Hematopoietic multipotent progenitor cell treated with erythropoietin and hydrocortisone succinate and interleukin-3 and kit ligand, for 6 days (in vitro differentiated cells): ENCODE results near the gene MYH16.
"Not testable (repeated sequence)": the region's sequence is repeated elsewhere in the genome, so short reads cannot be mapped to it uniquely, and the experiment has no call there.

Source experiments
- DNase-seq: peaks from one replicate; pipeline ENCODE4 v3.0.0-alpha.2; 2015

MYH16 gene

GRCh38 chr7:99308461-99309074, 35.9 kb downstream of the MYH16 start:
- no peak for DNase-seq

GRCh38 chr7:99309111-99309510, 36.5 kb downstream of the MYH16 start:
- no peak for DNase-seq

GRCh38 chr7:99310004-99310403, 37.4 kb downstream of the MYH16 start:
- DNase-seq: no peak

GRCh38 chr7:99311702-99312101, 39.1 kb downstream of the MYH16 start:
- no peak for DNase-seq

- DNase-seq: peak; percentile 85
These were observed 39.9 kb downstream of the MYH16 start for GRCh38 chr7:99312316-99313203.

- DNase-seq: no peak
These were observed 40.5 kb downstream of the MYH16 start for GRCh38 chr7:99313204-99313573.

- DNase-seq: peak; percentile 39
These were observed 41.9 kb downstream of the MYH16 start for GRCh38 chr7:99314504-99314903.

- no peak for DNase-seq
These were observed 47.7 kb downstream of the MYH16 start for GRCh38 chr7:99320371-99320770.

- not testable (repeated sequence) for DNase-seq
These were observed 50.0 kb downstream of the MYH16 start for GRCh38 chr7:99322659-99323058.

- no peak for DNase-seq
These were observed 51.9 kb downstream of the MYH16 start for GRCh38 chr7:99324559-99324958.

GRCh38 chr7:99325001-99325493, 52.4 kb downstream of the MYH16 start:
- no peak for DNase-seq

- peak; percentile 96 for DNase-seq
These were observed 53.2 kb downstream of the MYH16 start, which contains the start of gene ARPC1A for GRCh38 chr7:99325592-99326407. ARPC1A (plus strand) TSS chr7:99325898; CDS start chr7:99333354, 7,456 bp downstream.

- DNase-seq: no peak
These were observed 53.8 kb downstream of the MYH16 start for GRCh38 chr7:99326408-99326782.

GRCh38 chr7:99330314-99330961, 57.8 kb downstream of the MYH16 start:
- peak; percentile 79 for DNase-seq

- no peak for DNase-seq
These were observed 58.4 kb downstream of the MYH16 start for GRCh38 chr7:99331002-99331401.

- DNase-seq: no peak
These were observed 67.0 kb downstream of the MYH16 start for GRCh38 chr7:99339595-99339994.

GRCh38 chr7:99340659-99341058, 68.0 kb downstream of the MYH16 start:
- no peak for DNase-seq

GRCh38 chr7:99344061-99344647, 71.5 kb downstream of the MYH16 start:
- no peak for DNase-seq

- not testable (repeated sequence) for DNase-seq
These were observed 78.0 kb downstream of the MYH16 start for GRCh38 chr7:99350641-99351040.

- DNase-seq: no peak
These were observed 79.6 kb downstream of the MYH16 start for GRCh38 chr7:99352247-99352646.

- no peak for DNase-seq
These were observed 82.5 kb downstream of the MYH16 start for GRCh38 chr7:99355098-99355497.
